GM15510 (cell line): ENCODE data around the gene NEMP1.

Experiments used
- POLR2A ChIP-seq: IDR thresholded peaks from 3 replicates; pipeline ENCODE4 v1.6.1; 2011; ENCODE audit warnings: borderline replicate concordance; ENCODE audit not compliant: insufficient read length; ENCODE audit errors: extremely low read depth

The NEMP1 gene

GRCh38 chr12:57087691-57088353 is 9.2 kb upstream of the NEMP1 start:
- peak; percentile 57 for TF ChIP-seq POLR2A

DNA sequence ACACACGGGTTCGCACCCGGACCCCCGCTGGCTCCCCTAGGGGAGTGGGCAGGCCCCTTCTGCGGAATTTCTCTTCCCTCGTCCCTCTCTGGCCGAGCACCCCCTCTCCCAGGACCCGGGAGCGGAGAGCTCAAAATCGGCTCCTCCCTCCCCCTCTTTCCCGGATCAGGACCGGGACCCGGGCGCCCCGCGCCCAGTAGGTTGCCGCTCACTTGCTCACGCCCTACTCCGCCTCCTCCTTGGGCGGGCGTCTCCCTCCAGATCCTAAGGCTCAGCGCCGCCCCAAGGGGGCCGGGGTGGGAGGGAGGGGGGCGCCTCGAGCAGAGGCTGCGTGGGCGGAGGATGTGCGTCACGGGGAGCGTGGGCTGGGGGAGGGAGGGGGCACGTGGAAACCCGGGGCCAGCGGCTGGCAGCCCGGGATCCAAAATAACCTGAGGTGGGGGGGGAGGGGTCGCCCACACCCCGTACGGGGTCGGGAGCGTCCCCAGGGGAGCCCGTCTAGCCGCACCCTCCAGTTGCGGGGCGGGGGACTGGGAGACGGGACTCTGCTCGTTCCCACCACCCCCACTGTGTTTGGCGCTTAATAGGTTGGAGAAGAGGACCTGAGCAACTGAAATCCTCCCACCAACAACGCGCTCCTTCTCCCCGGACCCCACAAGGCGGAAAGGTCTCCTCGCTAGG is 8.6 kb upstream of the NEMP1 start:
- peak; percentile 65 for TF ChIP-seq POLR2A

DNA sequence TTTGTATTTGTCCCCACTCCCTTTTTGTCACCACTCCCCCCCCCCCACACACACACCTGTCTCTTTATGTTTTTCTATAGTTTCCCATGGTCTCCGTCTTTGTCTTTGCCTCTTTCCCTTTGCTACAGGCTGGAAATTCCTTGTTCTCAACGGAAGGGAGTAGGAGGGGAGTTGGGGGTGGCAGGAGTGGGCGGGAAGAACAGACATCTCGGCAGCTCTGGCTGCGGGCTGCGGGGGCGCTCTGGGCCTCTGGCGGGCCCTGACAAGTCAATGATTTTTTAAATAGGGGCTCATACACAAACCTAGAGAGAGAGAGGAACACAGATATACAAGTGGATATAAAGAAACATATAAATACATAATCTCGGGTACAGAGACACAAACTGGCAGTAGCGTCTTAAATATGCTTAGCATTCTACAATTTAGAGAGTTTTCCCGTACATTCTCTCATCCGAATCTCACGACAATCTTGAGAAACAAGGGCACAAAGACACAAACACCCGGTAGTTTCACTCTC is 8.0 kb upstream of the NEMP1 start:
- TF ChIP-seq POLR2A: no peak

DNA sequence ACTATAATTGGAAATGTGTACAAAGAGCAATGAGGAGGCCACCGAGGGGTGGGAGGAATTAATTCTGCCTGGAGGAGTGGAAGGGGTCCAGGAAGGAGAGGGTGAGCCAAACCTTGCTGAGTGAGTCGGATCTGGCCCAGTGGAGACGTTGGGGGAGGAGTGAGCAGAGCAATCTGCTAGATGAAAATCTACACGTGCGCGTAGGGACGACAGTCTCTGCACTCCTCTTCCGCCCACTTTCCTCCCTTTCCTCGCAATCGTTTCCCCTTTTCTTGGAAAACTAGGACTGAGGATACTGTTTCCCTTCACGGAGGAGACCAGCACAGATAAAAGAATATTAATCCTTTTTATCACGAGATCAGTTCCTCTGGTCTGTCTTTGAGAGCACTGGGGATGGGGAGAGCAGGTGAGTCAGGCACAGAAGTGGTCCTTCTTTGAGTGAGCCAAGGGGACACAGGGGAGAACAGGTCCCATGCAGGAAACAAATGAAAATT is 7.5 kb upstream of the NEMP1 start:
- peak; percentile 34 for TF ChIP-seq POLR2A

GRCh38 chr12:57080855-57081254 is 2.3 kb upstream of the NEMP1 start:
- no peak for TF ChIP-seq POLR2A

- TF ChIP-seq POLR2A: no peak
Measured at GRCh38 chr12:57079821-57080220, 1.2 kb upstream of the NEMP1 start.

- TF ChIP-seq POLR2A: no peak
Measured at GRCh38 chr12:57072661-57073060, 5.9 kb downstream of the NEMP1 start.

DNA sequence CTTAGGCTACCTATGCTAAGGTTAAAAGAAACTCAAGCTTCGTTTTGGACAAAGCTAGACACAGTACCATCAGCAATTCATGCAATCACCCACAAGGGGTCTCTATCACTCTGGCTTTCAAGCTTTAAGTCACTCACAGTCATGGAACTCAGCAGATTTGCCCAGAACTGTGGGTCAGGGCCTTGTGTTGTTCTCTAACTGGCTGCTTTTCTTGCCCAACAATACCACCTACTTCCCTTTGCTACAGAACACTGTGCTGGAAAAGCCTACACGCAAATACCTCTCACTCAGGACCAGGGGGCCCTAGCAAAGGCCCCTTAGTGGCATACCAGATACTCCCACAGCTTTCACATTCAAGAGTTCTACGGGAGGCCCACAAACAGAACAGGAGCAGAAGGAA is 9.1 kb downstream of the NEMP1 start:
- TF ChIP-seq POLR2A: no peak

DNA sequence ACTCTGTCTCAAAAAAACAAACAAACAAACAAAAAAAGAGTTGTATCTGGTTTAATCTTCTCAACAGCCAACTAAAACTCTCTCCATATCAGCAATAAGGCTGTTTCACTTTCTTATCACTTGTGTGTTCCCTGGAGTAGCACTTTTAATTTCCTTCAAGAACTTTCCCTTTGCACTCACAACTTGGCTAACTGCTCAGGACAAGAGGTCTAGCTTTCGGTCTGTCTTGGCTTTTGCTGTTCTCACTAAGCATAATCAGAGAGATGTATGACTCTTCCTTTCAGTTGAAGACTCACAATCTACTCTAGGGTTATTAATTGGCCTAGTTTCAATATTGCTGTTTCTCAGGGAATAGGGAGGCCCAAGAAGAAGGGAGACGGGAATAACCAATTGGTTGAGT is 12.3 kb downstream of the NEMP1 start:
- no peak for TF ChIP-seq POLR2A

DNA sequence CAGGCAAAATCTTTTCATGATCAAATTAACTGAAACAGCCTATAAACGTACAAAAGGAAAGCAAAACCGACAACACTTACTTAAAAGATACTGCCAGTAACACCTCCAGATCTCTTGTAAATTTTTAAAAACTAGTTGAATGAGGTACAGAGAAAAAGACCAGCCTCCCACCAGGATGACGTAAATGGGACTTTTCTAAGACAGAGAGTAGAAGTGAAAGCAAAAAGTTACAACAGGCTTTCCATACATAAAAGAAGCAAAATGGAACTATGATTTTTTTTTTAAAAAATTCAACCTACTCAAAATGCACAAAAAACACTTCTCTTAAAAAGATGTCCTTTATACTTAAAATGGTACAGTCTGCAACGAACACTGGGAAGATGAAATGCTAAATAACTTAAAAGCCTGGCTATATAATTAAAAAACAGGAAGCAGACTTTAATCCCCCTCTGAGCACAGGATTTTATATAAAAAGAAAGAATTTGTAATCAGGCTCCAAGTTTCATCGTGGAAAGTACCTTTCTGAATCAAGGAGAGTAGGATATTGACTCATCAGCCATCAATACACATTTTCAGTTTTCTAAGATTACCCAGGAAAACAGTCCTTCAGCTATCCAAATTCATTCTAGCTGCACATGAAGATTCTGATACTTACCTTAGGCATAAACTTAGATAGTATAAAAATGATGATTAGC is 14.5 kb downstream of the NEMP1 start:
- TF ChIP-seq POLR2A: no peak

- no peak for TF ChIP-seq POLR2A
Measured at GRCh38 chr12:57058454-57058853, 20.1 kb downstream of the NEMP1 start.

DNA sequence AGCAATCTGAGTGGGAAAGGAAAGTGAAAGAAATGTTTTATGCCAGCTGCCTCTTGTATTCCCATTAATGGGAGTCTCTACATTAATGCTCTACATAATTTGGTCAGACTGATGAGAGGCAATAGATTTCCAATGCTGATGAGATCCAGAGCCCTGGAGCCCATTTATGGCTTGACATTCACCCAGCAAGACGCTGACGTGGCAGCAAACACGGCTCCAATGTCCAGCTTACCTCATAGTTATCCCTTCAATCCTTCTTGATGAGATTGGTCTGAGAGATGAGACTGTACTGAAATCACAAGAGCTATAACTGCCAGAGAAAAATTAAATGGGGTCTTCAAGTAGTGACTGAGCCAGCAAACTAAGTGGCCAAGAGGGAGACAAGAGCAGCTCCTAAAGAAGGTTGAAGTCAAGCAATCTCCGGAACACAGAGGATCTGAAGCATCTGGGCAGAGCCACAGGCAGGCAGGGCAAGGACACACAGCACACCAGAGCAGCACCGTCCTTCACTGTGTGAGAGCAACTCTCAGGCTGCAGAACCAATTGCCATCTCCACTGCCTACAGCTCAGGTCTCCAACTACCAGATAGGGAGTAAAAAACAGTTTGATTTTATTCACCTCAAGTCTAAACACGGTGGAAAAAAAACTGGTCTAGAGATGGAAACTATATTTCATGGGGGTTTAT is 21.4 kb downstream of the NEMP1 start:
- no peak for TF ChIP-seq POLR2A

- TF ChIP-seq POLR2A: no peak
Measured at GRCh38 chr12:57055824-57056223, 22.8 kb downstream of the NEMP1 start.

DNA sequence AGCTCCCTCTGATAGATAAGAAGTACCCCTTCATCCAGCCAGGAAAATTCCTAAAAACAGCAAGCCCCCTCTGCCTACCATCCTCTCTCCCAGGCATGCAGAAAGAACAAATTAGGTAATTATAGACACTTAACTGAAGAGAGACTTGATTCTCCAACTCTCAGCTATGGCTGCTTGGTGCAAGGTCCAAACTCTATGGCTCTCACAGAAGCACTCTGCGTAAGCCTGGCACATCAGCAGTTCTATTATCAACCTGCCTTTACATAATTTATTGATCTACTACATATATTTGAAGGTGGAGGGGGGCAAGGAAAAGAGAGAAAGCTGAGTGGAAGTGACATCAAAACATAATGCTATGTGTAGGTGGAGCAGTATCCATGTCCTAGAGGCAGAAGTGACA is 27.6 kb downstream of the NEMP1 start:
- no peak for TF ChIP-seq POLR2A

GRCh38 chr12:57049890-57050289 is 28.7 kb downstream of the NEMP1 start, which contains the start of gene MYO1A:
Gene MYO1A, minus strand, starts transcription at chr12:57050129. Its CDS starts 1,806 bp downstream, at chr12:57048323.
- no peak for TF ChIP-seq POLR2A
